ENCODE data around the gene EMC1.
A peak's percentile ranks its signal among the peaks of the same experiment; 100 is the strongest.
"Not testable (repeated sequence)": the region's sequence is repeated elsewhere in the genome, so short reads cannot be mapped to it uniquely, and the experiment has no call there.

EMC1 gene

GRCh38 chr1:19232524-19232846, 18.8 kb downstream of the EMC1 start:
- no peak overlapping the region for H3K4me3 ChIP-seq (ENCODE audit: low read depth, low read length)
- peak; percentile 51 for TF ChIP-seq CTCF (conservative IDR thresholded peaks at IDR 0.05; ENCODE audit: low read depth, low read length)
- peak; percentile 86 for DNase-seq (ENCODE audit: low read depth)

DNA sequence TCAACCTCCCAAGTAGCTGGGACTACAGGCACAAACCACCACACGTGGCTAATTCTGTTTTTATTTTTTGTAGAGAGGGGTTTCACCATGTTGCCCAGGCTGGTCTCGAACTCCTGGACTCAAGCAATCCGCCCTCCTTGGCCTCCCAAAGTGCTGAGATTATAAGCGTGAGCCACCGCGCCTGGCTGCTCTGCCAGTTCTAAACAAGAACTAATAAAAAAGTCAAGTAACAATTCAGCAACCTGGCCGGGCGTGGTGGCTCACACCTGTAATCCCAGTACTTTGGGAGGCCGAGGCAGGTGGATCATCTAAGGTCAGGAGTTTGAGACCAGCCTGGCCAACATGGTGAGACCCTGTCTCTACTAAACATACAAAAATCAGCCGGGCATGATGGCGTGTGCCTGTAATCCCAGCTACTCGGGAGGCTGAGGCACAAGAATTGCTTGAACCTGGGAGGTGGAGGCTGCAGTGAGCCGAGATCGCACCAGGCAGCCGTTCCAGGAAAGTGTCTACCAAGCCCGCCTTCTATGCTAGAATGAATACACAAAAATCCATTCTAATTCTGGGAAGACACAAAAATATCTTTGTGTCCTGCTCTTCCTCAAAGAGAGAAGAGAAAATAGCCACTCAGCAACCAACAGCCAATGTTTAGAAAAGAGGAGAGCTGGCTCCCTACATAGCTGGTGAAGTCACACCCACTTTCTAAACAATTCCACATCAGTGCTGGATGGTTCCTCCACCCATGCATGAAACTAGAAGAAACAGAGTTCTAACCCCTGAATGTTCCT, 19.4 kb downstream of the EMC1 start:
- not testable (repeated sequence) for H3K4me3 ChIP-seq (ENCODE audit: low read depth, low read length); DNase-seq (ENCODE audit: low read depth)

- peak; percentile 28 for DNase-seq (ENCODE audit: low read depth)
- no peak overlapping the region for H3K4me3 ChIP-seq (ENCODE audit: low read depth, low read length)
- TF ChIP-seq CTCF (conservative IDR thresholded peaks at IDR 0.05; ENCODE audit: low read depth, low read length): no peak
Observed at GRCh38 chr1:19229828-19230325, 21.4 kb downstream of the EMC1 start.

- DNase-seq (ENCODE audit: low read depth): no peak
- TF ChIP-seq CTCF (conservative IDR thresholded peaks at IDR 0.05; ENCODE audit: low read depth, low read length): no peak
- no peak overlapping the region for H3K4me3 ChIP-seq (ENCODE audit: low read depth, low read length)
Observed at GRCh38 chr1:19229229-19229628, 22.1 kb downstream of the EMC1 start.

DNA sequence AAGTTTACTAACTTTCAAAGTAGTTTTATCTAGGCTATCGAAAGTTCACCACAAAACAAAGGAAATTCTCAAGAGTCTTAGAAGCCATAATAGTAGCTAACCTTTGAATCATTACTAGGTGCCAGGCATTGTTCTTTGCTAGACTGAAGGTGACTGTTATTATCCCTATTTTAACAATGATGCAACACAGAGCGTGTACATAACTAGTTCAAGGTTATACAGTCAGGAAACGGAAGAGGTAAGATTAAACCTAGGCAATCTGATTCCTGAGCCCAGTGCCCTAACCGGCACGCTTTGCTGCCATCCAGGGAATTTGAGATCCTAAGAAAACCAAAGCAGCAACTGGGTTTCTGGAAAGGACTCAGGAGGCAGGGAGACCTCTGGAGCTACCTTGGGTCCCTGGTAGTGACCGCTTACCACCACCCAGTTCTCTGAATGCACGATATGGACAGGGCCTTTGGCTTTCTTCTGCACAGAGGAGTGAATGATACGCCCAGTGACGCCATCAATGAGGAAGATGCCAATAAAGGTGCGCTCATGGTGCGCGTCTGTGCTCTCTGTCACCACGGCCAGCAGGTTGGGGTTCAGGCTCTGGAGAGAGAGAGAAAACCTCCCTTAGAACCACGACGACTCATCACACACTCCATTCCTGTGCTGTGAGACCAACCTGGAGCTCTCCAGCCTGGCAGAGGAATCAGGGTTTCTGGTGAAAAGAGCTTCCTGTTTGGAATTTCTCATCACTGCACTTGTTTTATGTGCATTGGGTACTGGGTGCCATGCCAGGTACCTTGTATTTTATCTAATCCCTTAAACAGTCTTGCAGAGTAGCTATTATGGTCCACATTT, 28.1 kb downstream of the EMC1 start:
- DNase-seq (ENCODE audit: low read depth): peak; percentile 15
- no peak overlapping the region for H3K4me3 ChIP-seq (ENCODE audit: low read depth, low read length)
- no peak for TF ChIP-seq CTCF (conservative IDR thresholded peaks at IDR 0.05; ENCODE audit: low read depth, low read length)

- no peak for TF ChIP-seq CTCF (conservative IDR thresholded peaks at IDR 0.05; ENCODE audit: low read depth, low read length)
- no peak for DNase-seq (ENCODE audit: low read depth)
- H3K4me3 ChIP-seq (ENCODE audit: low read depth, low read length): no peak overlapping the region
Observed at GRCh38 chr1:19222573-19222972, 28.8 kb downstream of the EMC1 start.

DNA sequence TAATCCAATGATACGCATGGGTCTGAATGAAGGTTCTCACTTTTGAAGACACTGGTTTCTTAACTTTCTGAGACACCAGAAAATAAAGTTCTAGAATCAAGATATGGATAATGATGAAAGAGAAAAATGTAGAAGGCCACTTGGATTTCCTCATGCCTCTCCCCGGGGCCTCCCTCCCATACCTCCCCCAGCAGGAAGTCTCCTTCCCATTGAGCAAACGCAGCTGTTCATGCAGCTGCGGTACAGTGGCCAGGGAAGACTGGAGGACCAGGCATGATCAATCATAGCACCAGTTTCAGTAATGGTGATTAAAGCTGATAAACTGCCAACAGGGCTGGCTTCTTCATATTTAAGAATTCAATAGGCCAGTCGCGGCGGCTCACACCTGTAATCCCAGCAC, 30.3 kb downstream of the EMC1 start:
- peak; percentile 84 for DNase-seq (ENCODE audit: low read depth)
- TF ChIP-seq CTCF (conservative IDR thresholded peaks at IDR 0.05; ENCODE audit: low read depth, low read length): no peak
- H3K4me3 ChIP-seq (ENCODE audit: low read depth, low read length): no peak overlapping the region
